ENCODE measurements around the gene LPP.

Gene LPP

DNA sequence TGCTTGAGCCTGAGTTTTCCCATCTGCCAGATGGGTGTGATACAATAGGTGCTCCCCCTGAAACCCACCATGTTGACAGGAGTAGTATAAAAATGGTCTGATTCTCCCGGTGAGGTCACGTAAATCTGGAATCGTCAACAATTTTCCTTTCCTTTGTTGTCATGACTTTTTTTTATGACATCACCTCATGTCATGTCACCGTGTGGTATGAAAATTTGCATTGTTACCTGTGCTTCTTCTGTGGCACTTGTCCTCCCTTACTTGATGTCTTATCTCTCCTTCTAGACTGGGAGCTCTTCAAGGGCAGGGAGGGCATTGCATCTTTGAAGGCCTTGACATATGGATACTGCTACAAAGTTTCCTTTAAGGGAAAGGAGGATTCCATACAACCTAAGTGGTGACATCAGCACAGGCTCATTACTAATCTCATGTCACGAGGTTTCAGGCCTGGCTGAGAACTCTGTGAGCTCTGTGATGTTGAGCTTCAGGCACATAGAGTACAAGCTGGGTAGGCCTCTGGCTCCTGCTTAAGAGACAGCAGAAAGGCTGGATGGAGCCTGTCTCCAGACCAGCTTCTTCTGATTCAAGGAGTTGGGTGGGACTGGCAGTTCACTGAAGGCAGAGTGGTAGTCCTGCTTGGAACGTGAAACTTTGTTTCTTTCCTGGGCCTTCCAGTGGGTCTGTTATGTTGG, 66.3 kb downstream of the LPP start:
- DNase-seq (ENCODE audit: low spot score) = no peak

DNA sequence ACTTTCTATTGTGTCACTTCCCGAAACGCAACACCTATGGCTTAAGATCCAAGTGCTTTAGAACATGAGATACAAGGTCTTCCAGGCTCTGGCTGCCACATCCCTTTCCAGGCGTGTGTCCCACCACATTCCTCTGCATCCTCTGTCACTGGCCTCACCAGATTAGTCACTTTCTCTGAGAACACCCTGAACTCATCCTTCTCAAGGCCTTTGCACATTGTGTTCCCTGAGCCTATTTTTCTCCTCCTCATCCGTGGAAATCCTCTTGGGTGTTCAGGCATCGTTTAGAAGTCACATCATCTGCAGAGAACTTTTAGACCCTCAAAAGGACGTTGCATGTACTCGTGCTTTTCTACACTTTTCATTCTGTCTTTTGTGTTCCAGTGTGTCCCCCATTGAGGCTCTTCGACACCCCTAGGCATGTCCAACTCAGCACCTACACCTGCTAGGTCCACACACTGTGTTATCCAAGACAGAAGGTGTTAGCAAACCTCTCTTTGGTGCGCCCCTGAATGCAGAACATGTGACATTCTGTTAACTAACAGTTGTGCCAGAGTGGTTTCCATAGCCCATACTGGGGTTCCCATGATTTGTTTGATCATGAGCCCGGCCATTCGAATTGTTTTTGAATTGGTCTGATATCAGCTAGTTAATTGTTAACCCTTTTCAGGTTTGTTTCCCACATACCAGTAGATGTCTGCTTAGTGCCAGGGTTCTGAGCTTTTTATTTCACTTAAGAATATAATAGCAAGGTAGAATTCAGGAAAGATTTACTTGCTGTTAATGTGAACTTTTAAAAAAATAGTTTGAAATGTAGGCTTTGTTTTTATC, 67.2 kb downstream of the LPP start:
- peak; percentile 49 for DNase-seq (ENCODE audit: low spot score)

DNA sequence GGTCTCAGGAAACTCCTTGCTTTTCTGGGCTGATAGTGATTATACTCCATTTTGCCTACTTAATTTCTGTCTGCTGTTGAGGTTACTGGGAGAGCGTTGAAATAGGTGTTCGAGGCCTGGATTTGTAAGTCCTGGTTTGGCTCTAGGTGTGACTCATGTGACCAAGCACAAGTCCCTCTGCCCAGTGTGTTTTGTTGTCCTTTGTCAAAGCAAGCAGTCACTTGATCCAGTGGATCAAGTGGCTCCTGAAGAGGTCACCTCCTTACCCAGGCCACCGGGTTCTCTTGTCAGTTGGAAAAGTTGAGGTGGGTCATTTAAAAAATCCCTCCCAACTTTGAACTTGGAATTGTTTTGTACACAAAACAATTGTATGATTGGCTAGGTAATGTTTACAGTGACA, 70.0 kb downstream of the LPP start:
- no peak for DNase-seq (ENCODE audit: low spot score)

DNA sequence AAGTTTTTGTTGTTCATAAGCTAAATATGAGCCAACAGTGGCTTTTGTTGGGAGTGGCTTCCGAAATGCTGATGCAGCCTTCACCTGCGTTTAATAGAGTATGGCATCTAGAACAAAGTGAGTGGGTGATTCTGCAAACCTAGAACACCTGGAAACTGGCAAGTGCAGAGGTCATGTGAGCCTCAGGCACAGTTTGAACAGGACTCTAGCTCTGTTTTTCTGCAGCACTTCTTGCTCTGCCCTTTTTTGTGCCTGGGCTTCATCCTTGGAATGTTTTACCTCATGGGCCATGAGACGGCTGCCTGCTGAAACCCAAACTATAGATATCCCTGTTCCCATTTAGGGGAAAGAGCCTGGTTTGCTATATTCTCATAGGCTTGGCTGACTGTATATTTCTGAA, 73.5 kb downstream of the LPP start:
- DNase-seq (ENCODE audit: low spot score) = no peak

DNA sequence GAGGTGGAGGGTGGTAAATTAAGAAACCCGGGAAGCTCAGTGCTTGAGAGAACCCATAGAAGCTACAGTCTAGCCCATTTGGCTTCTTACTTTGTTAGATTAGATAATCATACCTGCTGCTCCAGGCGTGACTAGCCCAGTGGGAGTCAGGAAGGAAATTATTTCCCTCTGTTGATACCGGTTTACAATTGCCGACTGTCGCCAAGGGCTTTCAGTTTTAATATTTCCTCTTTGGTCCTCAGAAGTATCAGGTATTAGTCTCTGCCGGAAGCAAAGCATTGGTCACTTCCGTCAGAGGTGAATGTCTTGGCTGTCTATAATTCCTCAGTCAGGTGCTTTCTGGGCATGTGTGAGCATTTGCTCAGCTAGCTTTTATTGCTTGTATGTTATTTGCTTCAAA, 75.2 kb downstream of the LPP start:
- DNase-seq (ENCODE audit: low spot score) = no peak

DNA sequence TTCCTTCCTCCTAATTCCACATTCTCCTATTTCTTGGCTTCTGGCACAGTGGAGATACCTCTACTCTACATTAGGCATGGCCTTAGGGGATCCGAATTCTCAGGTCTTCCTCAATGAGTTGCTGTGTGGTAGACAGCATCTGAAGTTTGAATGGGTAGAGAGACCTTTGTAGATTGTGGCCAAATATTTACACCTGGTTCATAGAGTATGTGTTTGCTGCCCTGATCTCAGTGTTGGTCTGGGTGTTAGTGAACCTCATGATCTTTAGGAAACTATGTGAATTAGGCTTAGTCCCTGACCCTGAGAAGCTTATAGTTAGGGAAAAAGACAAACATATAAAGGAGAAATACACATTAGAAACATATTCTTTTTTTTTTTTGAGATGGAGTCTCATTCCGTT, 75.8 kb downstream of the LPP start:
- DNase-seq (ENCODE audit: low spot score) = no peak

DNA sequence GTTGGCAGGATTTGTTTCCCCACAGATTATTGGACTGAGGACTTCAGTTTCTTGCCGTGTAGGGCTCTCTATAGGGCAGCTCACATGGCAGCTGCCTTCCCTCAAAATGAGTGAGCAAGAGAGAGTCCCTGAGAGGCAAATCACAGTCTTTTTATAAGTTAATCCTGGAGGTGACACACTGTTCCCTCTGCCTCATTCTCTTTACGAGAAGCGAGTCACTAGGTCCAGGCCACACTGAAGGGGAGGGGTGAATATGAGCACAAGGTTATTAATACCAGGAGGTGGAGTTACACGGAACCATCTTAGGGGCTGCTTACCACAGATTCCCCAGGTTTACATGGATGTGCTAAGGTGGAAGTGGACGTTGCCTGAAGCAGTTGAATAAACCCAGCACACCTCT, 77.0 kb downstream of the LPP start:
- DNase-seq (ENCODE audit: low spot score) = no peak

DNA sequence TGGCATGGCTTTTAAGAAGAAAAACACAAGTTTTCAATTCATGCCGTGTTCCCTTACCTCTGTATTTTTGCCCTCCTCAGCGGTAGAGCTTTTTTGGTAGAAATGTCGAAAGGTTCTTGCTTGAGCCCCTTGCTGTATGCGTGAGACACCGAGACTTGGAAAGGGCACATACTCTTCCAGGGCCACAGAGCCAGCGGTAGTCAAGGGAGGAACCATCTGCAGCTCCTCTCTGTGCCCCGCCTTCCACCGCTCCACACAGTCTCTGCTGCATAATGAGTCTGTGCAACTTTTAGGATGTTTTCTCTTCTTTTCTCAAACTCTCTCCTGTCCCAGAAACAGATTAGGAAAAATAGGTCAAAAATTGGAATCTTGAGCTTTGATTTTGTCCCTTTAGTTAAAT, 77.5 kb downstream of the LPP start:
- no peak for DNase-seq (ENCODE audit: low spot score)

DNA sequence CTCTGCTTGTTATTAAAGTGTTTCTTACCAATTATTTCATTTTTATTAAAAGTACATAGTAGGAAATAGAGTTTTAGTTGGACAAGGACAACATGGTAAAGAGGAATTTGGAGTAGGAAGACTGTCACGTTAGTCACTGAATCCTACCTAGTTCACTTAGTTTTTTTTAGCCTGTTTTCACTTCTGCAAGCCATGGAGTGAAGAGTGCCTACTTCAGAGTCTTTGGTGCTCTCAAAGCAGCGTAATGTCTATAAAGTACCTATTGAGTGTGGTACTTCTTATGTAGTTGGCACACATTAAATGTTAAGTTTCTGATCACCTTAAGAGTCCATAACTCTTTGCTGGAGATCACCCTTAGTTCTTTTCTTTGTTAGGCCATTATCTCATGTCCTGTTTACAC, 78.7 kb downstream of the LPP start:
- no peak for DNase-seq (ENCODE audit: low spot score)

DNA sequence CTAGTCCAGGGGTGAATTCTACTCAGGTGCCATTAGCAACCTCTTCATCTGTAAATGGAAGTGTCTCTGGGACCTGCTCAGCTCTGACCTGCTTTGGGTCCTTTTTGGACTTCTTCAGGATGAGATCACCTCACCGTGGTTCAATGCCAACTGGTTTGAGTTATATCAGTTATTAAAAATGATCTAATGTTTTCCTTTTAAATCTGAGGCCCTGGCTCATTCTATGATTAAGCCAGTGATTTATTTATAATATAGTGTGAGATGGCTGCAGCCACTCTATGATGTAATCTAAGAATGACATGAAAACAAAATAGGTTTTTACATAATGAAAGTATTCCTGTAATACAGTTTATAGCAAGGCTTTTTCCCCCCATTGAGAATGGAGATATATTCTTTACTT, 79.4 kb downstream of the LPP start:
- DNase-seq (ENCODE audit: low spot score) = peak; percentile 43

DNA sequence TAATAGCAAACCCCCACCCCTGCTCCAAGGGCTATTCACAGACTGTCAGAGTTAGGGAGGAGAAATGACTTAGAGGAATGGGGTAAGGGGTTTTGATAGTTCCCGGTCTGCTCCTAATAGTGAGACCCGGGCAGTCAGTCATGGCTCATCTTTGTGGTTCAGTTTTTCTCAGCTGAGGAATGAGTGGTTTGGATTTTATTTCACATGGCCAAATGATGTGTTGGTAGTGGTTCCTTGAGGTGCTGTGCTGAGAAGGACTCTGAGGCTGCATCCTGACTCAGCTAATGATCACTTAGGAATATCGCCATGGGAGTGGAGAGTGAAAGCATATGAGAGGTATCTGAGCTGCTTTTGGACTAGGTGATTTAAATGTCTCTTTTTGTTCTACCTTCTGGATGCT, 80.2 kb downstream of the LPP start:
- no peak for DNase-seq (ENCODE audit: low spot score)

DNA sequence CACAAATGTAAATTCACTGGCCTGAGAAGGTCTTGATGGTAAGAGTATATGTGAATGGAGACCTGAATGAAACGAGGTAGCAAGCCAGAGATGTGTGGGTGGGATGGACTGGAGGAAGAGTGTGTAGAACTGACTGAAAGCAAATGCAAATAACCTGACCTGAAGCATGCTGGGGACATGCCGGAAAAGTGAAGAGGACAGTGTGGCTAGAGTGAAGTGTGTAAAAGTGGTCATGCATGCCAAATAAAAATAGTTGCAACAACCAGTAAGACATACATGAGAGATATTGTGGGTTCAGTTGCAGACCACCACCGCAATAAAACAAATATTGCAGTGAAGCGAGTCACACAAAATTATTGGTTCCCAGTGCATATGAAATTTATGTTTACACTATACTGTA, 82.3 kb downstream of the LPP start:
- DNase-seq (ENCODE audit: low spot score) = no peak

DNA sequence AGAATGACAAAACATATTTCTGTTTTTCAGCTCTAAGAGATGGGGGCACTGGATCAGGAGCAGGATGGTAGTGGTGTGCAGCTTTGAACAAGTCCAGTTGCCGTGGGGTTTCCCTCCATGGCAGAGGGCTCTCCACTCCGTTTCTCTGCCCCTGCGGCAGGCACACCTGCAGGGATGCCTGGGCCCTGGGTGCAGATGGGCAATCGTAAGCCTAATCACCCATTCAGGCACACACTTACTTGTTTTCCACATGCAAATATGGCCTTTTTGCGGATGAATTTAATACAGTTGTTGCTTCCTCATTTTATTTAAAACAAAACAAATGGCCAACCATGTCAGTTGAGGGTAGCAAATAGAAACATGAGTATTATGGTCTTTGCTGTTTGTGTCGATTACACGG, 85.1 kb downstream of the LPP start:
- DNase-seq (ENCODE audit: low spot score) = no peak

DNA sequence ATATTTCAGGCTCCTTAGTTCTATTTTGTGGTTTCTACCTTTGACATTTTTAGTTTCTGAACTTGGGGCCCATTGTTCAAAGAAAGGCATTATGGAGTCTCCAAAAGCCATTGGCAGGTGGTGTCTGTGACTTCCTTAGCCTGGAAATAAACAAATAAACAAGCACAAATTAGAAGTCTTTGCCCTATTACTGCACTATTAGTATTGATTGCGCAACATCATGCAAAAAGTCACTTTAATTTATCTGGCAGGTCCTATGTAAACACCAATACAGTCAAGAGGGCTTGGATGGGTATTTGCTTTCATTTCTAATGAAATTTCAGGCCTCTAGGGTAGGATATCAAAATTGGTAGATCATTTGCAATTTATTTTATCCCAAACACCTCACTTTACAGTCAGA, 85.6 kb downstream of the LPP start:
- no peak for DNase-seq (ENCODE audit: low spot score)

DNA sequence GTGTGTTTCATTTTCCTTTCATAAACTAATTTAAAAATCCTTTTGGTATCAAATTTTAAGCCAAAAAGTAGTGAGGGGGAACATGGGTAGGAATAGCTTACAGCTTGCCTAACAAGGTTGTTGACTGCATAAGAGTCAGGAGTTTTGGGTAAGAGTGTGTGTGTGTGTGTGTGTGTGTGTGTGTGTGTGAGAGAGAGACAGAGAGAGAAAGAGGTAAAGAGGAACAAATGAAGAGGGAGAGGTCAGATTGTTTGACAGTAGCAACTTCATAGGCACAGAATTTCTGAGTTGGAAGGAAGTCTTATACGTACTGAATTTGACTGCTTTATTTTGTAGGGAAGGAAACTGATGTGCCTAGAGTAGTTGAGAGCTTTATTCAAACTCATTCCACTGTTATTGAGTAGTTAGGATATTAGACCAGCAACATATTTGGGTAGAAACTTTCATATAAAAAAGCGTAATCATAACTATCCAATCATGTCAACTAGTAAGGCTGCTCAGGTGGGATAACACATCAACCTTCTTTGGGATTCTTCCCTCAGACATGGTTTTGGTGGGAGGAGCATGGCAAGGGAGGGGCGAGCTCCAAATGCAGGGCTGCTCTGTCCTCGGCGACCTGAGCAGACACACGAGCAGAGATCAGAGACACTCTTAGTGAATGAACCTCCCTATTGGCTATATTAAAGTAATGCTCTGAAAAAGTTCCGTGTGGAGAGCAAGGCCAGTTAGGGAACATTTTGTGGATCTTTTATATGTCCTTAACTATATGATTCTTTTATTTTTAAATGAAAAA, 86.4 kb downstream of the LPP start:
- DNase-seq (ENCODE audit: low spot score) = no peak

DNA sequence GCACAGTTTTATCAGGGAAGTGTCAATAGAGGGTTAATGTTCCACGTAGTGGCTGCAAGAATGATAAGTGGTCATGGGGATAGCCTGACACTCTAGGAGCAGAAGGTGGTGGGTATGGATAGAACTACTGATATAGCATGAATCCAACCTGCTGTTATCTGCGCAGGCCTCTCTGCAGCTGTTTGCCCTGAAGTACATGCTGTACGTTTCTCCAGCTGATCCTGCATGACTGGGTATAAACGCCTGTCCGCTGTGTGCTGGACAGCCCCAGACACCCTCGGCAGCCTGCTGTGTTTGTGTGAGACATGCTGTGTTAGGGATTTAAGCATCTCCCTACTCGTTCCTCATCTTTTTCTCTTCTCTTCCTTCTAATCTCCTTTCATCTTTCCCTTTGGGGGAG, 87.1 kb downstream of the LPP start:
- DNase-seq (ENCODE audit: low spot score) = no peak

DNA sequence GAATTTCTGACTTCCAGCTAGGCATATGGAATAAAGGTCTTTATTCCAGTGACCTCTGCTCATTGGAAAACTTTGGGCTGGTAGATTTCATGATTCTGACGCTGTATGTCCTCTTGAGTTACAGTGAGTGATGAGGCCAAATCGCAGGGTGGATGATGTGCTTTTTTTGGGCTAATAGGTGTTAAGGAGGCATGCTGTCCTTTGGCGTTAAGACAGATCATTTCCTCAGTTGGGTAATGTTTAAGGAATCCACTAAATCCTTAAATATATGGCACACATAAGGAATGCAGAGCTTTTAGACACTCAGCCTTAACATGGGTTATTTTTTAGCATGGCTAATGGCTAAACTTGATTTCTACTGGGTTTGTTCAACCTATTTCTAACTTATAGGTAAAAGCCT, 87.9 kb downstream of the LPP start:
- no peak for DNase-seq (ENCODE audit: low spot score)

DNA sequence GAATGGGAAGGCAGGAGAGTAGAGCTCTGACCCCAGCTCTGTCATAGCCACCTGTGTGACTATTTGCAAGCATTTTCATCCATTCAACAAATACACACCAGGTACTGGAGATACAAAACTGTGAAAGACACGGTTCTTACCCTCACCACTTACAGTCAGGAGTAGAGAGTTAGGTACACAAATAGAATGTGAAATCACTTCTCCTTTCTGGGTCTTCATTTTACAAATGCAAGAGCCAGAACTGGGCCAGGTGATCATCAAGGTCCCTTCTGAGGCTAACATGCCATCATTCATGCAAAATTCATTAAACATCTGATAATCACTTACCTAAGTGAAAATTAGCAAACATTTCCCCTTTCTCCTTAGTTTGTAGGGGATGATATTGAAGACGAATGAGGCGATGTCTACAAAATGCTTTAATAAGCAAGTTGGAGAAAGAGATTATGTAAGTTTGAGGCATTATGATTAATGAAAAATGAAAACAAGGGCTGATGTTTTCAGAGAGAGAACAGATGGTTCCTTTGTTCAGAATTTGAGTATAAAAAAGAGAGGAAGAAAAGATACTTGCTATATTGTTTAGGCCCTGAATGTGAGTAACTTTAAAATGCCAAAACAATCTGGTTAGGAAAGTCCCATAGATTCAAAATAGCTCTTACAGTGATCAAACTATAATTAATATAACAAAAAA, 88.6 kb downstream of the LPP start:
- DNase-seq (ENCODE audit: low spot score) = no peak

DNA sequence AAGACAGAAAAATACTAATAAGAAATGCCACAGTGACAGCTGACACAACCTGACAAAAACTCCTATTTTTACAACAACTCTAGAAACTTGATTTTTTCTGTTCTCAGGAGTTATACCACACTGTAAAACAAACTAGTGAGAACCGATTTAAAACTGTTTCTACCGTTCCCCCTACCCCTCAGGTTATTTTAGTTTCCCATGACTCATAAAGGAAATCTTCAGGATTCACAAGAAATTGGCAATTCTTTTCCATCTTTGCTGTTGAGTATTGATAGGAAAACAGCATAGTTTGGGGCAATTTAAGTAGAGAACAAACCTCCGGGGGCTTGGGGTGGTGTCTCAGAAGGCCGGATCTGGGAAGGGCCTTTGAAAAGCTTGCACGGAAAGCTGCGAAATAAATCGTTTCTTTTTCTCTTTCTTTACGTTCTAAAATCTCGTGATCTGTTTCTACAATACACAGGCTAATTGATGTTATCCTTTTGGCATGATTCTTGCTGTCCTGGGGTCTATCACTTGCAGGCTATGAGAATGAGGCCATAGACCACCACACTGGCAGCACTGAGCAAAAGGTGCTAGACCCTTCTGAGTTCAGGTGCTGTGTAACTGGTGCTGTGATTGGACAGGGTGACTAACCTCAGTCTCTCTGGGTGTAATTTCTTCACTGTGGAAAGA, 89.3 kb downstream of the LPP start:
- no peak for DNase-seq (ENCODE audit: low spot score)

DNA sequence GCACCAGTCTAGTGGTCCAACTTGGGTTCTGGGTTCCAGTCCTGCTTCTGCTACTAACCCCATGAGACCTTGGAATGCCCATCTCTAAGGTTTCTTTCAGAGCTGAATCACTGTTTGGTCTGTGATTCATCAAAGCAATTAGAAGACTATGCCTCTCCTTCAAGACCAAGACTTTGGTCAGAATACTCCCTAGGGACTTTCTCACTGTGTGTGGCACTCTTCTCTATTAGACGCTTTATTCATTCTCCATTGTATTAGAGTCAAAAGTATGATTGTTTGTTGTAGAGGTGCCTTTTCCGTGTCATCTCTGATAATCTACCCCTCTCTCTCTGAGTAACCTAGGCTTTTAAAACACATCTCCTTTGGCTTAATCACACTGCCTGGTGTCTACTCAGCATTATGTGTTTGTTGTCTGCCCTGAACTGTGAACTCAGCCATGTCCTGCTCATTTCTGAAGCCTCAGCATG, 90.5 kb downstream of the LPP start:
- peak; percentile 48 for DNase-seq (ENCODE audit: low spot score)

DNA sequence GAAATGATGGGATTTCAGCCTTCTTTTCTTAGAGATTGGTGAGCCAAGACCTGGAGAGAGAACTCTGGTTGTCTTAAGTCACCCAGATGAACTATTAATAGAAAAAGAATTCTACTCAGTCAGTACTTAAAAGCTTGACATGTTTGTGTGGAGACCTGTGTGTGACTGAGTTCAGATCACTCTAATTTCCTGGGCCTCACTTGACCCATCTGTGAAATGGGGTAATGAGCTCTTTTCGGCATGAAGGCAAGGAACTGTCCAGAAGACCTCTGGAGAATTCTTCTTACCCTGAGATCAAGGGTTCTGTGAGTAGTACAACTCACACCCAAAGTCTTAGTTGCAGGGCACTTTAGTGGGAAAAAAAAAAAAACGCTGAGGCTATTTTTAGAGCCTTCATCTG, 92.9 kb downstream of the LPP start:
- DNase-seq (ENCODE audit: low spot score) = no peak

DNA sequence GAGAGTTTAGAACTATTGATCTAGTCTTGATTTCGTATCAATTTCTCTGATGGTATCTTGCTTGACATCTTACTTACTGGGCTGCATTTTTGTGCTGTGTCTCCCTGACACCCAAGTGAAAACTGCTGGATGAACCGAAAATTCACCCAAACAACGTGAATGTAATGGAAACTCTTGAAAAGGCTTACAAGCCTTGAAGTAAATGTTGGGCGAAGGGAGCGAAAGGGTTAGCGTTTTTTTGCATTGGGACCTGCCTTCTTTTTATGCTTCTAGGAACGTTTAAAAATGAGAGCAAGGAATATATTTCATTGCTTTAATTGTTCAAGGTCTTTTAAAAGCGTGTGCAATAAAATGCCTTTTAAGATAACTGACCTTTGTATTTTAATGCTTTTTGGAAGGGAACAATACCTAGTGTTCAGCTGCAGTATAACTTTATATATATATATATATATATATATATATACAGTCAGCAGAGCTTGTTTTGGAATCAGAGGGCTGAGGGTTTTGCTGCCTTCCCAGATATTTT, 94.1 kb downstream of the LPP start:
- DNase-seq (ENCODE audit: low spot score) = no peak

All from hepatic stellate cell (primary cell).